Glomerular endothelial cell (primary cell): ENCODE measurements around the gene PRKAR1A. TPM values are rescaled to one million over a fixed set of nuclear protein-coding genes. Genes with fewer than 3 reads are reported as not detected.

Experiments used
- DNase-seq: peaks from one replicate; pipeline ENCODE4 v3.0.0-alpha.2; 2011; ENCODE audit warnings: low read depth, low spot score; ENCODE audit errors: extremely low read depth
- total RNA-seq: library from RNA; depleted of rRNA; stranded (reverse); fragments of >200 nt; gene quantifications from 2 replicates; pipeline ENCODE4 v1.2.3, GENCODE V29; 2015

Gene PRKAR1A
- total RNA-seq, 1 donor from 2014 or later = 328 TPM

DNA sequence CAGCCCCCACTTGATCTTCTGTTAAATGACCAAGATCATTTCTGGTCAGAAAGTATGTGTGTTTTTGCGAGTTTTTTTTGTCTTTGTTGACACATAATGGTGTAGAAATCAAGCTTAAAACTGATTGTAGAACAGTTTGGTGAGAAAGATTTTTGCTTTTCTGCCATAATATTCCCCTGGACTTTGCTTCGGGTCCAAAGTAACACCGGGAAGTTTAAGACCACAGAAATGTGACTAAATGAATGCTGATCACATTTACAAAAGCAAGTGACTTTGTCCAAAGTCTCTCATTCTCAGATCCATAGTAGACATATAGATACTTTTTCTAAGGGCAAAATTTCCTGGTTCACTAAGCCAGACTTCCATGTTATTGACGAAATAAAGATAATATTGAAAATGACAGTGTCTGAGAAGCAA lies 86.3 kb downstream of the PRKAR1A start:
- no peak for DNase-seq

DNA sequence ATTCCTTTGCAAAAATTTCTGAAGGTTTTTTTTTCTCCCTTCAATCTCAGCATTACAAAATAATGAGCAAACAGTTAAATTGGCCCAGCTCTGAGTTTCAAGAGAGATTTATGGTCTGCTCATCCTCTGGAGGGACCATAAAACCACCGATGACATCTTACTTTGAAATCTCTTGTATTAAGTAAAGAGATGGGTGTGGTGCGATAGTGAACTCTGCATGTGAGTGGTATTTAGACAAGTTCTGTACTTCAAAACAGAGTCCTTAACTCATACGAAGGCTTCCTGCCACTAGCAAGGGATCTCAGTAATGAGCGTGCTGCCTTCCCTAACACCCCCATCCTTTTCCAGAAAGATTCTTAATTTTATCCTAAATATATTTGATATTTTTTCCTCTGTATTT lies 86.9 kb downstream of the PRKAR1A start:
- DNase-seq = no peak

DNA sequence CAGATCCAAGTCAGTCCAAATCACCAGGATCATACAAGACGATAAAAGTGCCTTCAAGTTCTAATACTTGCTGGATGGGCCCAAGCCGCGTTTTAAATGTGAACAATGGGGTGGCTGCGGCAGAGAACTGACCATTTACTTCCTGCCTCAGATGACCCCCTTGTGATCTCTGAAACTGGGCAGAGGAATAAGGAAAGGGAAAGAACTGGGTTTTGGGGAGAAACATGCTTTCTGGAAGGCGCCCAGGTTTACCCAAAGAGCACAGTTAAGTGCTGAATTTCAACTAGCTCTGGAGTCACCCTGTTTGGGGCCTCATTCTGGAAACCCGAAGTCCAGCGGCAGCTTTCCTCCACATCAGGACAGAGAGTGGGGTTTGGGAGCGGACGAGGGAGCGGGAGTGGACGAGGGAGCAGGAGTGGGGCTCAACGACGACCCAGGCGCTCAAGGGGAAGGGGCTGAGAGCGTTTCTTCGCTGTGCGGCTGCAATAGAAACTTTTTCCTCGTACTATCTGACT lies 87.4 kb downstream of the PRKAR1A start:
- DNase-seq = no peak

DNA sequence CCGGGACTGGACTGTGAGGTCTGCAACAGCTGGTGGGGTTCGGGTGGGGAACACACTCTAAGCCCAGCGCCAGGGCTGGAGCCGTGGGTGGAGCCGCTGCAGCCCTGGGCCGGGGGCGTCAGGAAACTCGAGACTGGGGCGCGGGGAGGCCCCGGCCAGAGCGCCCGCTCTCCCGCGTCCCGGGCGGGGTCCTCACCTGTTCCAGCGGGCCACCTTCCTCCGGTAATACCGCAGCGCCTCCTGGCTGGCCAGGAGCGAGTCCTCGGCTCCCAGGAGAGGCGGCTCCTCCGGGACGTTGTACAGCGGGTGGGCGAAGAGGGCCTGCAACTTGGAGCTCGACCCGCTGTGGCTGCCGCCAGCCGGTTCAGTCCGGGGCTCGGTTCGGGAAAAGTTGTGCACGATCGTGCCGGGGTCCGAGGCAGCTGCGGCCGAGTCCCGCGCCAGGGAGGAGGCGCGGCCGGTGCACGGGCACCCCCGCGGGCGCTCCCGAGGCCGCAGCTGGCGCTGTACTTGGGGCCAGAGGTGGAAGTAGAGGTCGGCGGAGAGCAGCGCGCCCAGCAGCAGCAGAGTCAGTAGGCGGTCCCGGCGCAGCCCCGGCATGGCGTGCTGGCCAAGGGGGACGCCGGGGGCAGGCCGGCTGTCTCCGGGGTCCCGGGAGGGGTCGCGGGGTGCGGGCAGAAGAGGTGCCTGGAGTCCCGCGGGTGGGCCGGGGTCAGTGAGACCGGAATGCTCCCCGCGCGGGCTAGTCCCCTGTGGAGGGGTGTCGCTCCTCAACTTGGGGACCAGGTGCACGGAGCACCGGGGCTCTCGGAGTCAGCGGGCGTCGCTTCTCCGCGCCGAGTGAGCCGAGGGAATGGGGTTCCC lies 88.1 kb downstream of the PRKAR1A start:
- DNase-seq = no peak

Other genes with a start within 250 kb of the PRKAR1A start
- gene SLC16A6, start 221.3 kb upstream of the PRKAR1A start, total RNA-seq = 1.2 and 2.8 TPM in 2 replicates
- gene ARSG, start 220.9 kb upstream of the PRKAR1A start, total RNA-seq = 3.6 and 6.1 TPM in 2 replicates
- gene WIPI1, start 54.9 kb upstream of the PRKAR1A start, total RNA-seq = 75.8 and 99.5 TPM in 2 replicates
- not detected in 2 replicates for gene FAM20A, start 88.9 kb downstream of the PRKAR1A start, total RNA-seq